HUES6 (cell line): Measurements from ENCODE around the gene MUC7.
A peak's percentile ranks its signal among the peaks of the same experiment; 100 is the strongest.

Source experiments
- H3K27ac ChIP-seq: 2 replicates; pipeline ENCODE4 v1.7.0; 2013; ENCODE audit warnings: low read depth, mild to moderate bottlenecking, low read length, inconsistent platforms
- H3K27me3 ChIP-seq: 2 replicates; pipeline ENCODE4 v1.6.1; 2013; ENCODE audit warnings: low read length; ENCODE audit not compliant: control insufficient read depth, insufficient read depth
- H3K36me3 ChIP-seq: 2 replicates; pipeline ENCODE4 v1.6.1; 2013; ENCODE audit warnings: low read length; ENCODE audit not compliant: control insufficient read depth, insufficient read depth
- H3K4me1 ChIP-seq: 2 replicates; pipeline ENCODE4 v1.6.1; 2013; ENCODE audit warnings: low read length; ENCODE audit not compliant: control insufficient read depth, insufficient read depth
- H3K4me3 ChIP-seq: 2 replicates; pipeline ENCODE4 v1.5.1; 2013; ENCODE audit warnings: low read depth, low read length
- H3K9ac ChIP-seq: one replicate; pipeline ENCODE4 v1.6.1; 2013; ENCODE audit warnings: mild to moderate bottlenecking, low read length
- H3K9me3 ChIP-seq: 2 replicates; pipeline ENCODE4 v1.6.1; 2013; ENCODE audit warnings: low read depth, low read length; ENCODE audit not compliant: control insufficient read depth, insufficient read depth

MUC7 gene

DNA sequence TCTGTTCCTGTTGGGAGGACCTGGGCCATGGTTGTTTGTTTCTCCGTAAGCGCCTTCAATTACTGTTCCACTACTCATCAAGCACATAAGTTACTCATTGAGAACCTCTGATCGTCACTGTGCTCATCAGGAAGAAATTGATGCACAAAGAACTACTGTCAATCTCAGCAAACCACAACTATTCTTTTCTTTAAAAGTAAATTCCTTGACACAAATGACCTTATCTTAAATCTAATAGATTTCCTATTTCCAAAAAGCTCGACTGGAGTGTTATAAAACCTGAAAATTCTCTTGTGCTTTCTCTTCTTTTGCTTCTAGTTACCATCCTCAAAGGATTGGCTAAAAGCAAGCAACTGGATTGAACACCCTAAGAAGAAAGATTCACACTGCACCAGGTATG is at the start of gene MUC7:
Gene MUC7, plus strand, starts transcription at position 301 of the 400 bp plus-strand sequence. CDS start 1,825 bp downstream, outside the sequence.
- no peak within 1 kb of the TSS for H3K27ac ChIP-seq
- H3K9me3 ChIP-seq, result no peaks in the 10 kb centered on the region
- H3K36me3 ChIP-seq, result no peaks in the 10 kb centered on the region
- no peak within 1 kb of the TSS for H3K9ac ChIP-seq
- no peaks in the 10 kb centered on the region for H3K4me1 ChIP-seq
- H3K4me3 ChIP-seq, result no peak within 1 kb of the TSS
- H3K27me3 ChIP-seq, result no peaks in the 10 kb centered on the region

DNA sequence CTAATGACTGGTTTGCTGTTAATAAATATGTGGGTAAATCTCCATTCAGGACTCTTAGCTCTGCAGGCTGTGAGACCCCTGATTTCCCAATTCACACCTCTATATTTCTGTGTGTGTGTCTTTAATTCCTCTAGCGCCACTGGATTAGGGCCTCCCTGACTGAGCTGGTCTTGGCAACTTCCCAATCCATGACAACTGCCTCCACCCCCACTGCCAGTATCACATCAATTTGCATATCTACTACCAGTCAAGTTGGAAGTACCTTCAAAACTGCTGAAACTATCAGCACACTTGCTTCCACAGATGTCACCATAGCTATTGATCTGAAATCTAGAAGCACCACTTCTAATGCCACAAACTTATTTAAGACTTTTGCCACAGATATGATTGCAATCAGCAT is 46.7 kb upstream of the MUC7 start:
- H3K36me3 ChIP-seq, result no peaks in the 10 kb centered on the region
- H3K27ac ChIP-seq, result no peak overlapping the region
- no peaks in the 10 kb centered on the region for H3K4me1 ChIP-seq

DNA sequence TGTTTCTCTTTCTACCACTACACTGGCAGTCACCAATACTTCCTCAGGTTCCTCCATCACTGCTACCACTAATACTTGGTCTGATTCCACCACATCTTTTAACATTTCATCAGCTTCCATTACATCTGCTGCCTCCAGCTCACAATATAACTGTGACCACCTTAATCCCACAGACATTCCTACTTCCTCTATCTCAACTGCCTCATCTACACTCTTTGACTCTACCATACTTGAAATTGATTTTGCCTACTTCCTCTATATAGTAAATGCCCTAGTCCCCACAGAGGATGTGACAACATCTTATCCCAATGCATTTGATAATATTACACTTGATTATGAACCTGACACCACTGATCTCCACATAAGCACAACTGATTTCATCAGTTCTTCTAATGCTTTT is 45.2 kb upstream of the MUC7 start:
- no peak overlapping the region for H3K4me3 ChIP-seq
- no peaks in the 10 kb centered on the region for H3K4me1 ChIP-seq
- H3K27me3 ChIP-seq, result no peaks in the 10 kb centered on the region
- H3K9ac ChIP-seq, result no peak overlapping the region
- H3K9me3 ChIP-seq, result peaks cover 12% of the 10 kb centered on the region
- no peak overlapping the region for H3K27ac ChIP-seq
- H3K36me3 ChIP-seq, result no peaks in the 10 kb centered on the region

More for the DNA sequence above, 46.7 kb upstream of the MUC7 start:
- no peak overlapping the region for H3K4me3 ChIP-seq
- H3K9me3 ChIP-seq, result peaks cover 12% of the 10 kb centered on the region
- H3K27me3 ChIP-seq, result no peaks in the 10 kb centered on the region
- no peak overlapping the region for H3K9ac ChIP-seq

DNA sequence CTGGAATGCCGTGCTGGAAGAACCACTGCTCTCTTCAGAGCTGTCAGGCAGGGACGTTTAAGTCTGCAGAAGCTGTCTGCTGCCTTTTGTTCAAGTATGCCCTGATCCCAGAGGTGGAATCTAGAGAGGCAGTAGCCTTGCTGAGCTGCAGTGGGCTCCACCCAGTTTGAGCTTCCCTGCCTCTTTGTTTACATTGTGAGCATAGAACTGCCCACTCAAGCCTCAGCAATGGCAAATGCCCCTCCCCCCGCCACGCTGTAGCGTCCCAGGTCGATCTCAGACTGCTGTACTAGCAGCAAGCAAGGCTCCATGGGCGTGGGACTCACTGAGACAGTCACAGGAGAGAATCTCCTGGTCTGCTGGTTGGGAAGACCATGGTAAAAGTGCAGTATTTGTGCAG is 34.8 kb upstream of the MUC7 start:
- Histone ChIP-seq H3K27me3 (no peaks in the 10 kb centered on the region), H3K4me3 (peak overlapping the region; percentile 41; the same call in 1 of the 2 replicates), H3K27ac (no peak overlapping the region), H3K9ac (no peak overlapping the region), H3K36me3 (no peaks in the 10 kb centered on the region), H3K4me1 (peaks cover 3% of the 10 kb centered on the region; the same call in 1 of the 2 replicates), H3K9me3 (no peaks in the 10 kb centered on the region)

DNA sequence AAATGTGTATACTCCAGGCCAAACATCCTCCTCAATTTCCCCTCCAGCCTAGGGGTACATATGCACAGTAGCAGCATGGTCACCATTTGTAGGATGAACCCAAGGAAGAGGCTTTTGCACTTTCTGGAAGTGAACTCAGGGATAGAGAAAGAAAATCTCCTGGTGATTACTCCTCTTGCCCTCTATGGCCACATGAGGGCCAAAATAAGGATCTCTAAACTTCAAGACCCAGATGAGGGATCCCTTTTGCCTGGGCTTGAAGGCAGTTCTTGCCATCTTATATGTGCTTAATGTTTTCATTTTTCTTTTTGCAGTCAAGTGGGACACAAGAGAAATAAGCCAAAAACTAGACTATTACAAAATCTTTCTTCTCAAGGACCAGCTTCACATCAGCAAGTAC is 29.5 kb upstream of the MUC7 start:
- H3K27me3 ChIP-seq, result no peaks in the 10 kb centered on the region
- no peak overlapping the region for H3K27ac ChIP-seq
- peaks cover 1% of the 10 kb centered on the region; the same call in 1 of the 2 replicates for H3K4me1 ChIP-seq
- no peak overlapping the region for H3K4me3 ChIP-seq
- H3K9me3 ChIP-seq, result no peaks in the 10 kb centered on the region
- no peak overlapping the region for H3K9ac ChIP-seq
- H3K36me3 ChIP-seq, result no peaks in the 10 kb centered on the region

DNA sequence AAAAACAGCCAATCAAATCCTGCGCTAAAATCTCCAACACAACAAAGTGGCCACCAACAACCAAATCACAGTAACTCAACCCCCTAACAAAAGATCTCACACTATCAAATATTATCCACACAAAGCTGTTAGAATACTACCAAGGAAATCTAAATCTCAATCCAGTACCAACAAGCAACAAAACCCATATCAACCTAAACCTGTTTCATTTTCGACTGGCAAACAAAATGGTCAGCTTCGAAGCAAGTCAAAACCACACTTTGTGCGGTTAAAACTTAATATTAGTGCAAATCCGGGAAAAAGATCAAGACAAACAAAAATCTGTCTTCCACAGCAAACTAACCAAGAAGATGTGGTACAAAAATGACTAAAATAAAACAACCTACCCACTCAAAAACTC is 28.7 kb upstream of the MUC7 start:
- Histone ChIP-seq H3K4me1 (no peaks in the 10 kb centered on the region), H3K27ac (no peak overlapping the region), H3K9ac (no peak overlapping the region), H3K36me3 (no peaks in the 10 kb centered on the region), H3K4me3 (no peak overlapping the region), H3K9me3 (no peaks in the 10 kb centered on the region), H3K27me3 (no peaks in the 10 kb centered on the region)

DNA sequence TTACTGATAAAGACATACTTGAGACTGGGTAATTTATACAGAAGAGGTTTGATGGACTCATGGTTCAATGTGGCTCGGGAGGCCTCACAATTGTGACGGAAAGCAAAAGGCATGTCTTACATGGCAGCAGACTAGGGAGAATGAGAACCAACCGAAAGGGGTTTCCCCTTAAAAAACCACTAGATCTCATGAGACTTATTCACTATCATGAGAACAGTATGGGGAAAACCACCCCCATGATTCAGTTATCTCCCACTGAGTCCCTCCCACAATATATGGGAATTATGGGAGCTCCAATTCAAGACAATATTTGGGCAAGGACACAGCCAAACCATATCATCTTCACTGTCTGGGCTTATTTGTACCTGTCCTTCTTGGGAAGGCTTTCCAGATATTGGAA is 22.8 kb upstream of the MUC7 start:
- H3K27me3 ChIP-seq, result no peaks in the 10 kb centered on the region
- no peak overlapping the region for H3K9ac ChIP-seq
- H3K4me3 ChIP-seq, result no peak overlapping the region
- H3K36me3 ChIP-seq, result no peaks in the 10 kb centered on the region
- H3K27ac ChIP-seq, result no peak overlapping the region
- H3K9me3 ChIP-seq, result no peaks in the 10 kb centered on the region
- no peaks in the 10 kb centered on the region for H3K4me1 ChIP-seq

DNA sequence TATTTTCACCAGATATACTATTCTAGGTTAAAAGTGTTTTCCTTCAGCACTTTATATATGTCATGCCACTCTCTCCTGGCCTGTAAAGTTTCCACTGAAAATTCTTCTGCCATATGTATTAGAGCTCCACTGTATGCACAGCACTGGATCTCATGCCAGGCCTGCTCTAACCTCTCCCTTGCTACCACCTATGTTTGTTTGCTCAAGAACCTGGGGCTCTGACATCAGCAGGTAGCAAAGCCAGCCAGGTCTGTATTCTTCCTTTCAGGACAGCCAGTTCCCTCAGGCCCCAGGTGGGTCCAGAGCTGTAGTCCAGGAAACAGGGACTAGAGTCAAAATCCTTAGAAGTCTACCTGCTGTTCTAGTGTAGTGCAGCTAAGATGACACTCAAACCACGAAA is 19.1 kb upstream of the MUC7 start:
- no peaks in the 10 kb centered on the region for H3K36me3 ChIP-seq
- no peaks in the 10 kb centered on the region for H3K4me1 ChIP-seq
- no peaks in the 10 kb centered on the region for H3K27me3 ChIP-seq
- no peak overlapping the region for H3K27ac ChIP-seq
- no peak overlapping the region for H3K4me3 ChIP-seq
- H3K9me3 ChIP-seq, result no peaks in the 10 kb centered on the region
- no peak overlapping the region for H3K9ac ChIP-seq

DNA sequence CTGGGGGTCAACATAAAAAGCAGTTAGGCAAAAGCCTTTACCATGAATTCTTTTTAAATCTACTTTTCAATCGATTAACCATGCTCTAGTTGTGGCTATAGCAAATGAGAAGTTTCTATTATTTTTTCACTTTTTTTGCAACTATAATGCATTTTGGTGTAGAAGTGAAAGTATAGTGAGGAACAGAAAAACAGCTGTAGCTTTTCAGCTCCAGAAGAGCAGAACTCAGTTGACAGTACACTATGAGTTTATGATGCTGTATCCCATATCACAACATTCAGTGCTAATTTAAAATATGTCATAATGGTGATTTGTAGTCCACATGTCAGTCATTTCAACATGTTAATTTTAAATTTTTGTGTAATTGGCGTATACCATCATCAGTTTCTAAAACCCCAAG is 8.7 kb upstream of the MUC7 start:
- Histone ChIP-seq H3K4me3 (no peak overlapping the region), H3K36me3 (no peaks in the 10 kb centered on the region), H3K27me3 (no peaks in the 10 kb centered on the region), H3K9ac (no peak overlapping the region), H3K27ac (no peak overlapping the region), H3K4me1 (no peaks in the 10 kb centered on the region), H3K9me3 (no peaks in the 10 kb centered on the region)

DNA sequence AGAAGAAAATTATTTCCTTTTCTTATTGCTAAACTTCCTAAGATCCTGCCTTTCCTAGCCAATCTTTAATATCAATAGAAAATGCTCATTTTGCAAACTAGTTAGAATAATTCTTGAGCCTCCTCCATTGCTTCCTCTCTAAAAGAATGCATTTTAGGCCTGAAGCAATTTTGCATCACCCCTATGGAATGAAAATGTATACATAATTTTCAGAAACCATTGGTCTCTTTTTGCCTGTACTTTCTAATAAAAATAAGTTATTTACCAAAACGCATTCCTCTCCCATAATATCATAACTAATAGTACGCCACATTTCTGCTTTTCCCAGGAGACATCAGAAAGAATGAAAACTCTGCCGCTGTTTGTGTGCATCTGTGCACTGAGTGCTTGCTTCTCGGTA is 1.7 kb downstream of the MUC7 start:
- Histone ChIP-seq H3K4me3 (no peak overlapping the region), H3K36me3 (no peaks in the 10 kb centered on the region), H3K9ac (no peak overlapping the region), H3K9me3 (no peaks in the 10 kb centered on the region), H3K4me1 (no peaks in the 10 kb centered on the region), H3K27me3 (no peaks in the 10 kb centered on the region), H3K27ac (no peak overlapping the region)

DNA sequence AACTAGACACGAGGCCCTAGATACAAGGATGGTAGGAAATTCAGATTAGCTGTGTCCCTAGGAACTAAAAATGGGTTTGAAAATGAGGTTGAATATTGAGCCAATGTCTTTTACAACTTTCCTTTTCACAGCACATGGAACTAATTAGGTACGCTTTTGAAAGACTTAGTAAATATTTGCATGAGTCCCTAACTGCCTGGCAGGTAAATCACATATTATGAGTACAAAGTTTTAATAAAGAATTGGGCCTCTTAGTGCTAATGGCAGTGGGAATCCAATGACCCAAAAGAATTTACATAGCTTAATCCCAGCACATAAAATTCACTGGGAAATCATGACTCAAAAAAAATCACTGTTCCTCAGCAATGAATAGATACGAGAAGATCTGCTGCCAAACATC is 16.8 kb downstream of the MUC7 start:
- H3K4me3 ChIP-seq, result no peak overlapping the region
- no peaks in the 10 kb centered on the region for H3K4me1 ChIP-seq
- H3K9ac ChIP-seq, result no peak overlapping the region
- no peaks in the 10 kb centered on the region for H3K36me3 ChIP-seq
- no peaks in the 10 kb centered on the region for H3K27me3 ChIP-seq
- no peak overlapping the region for H3K27ac ChIP-seq
- H3K9me3 ChIP-seq, result no peaks in the 10 kb centered on the region

DNA sequence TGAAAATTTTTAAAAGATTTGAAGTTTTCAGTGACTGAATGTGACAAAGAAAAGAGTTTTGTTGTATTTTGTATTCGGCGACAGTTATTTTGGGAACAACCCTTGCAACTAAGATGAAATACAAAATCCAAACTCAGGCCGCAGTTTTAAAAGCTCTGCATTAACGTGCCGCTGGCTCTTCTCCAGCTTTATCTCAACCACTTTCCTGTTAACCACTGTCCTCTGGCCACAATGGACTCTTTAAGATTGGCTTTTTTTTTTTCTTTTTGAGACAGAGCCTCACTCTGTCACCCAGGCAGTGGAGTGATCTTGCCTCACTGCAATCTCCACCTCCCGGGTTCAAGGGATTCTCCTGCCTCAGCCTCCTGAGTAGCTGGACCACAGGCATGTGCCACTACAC is 24.2 kb downstream of the MUC7 start:
- Histone ChIP-seq H3K4me3 (no peak overlapping the region), H3K9me3 (no peaks in the 10 kb centered on the region), H3K4me1 (no peaks in the 10 kb centered on the region), H3K27me3 (no peaks in the 10 kb centered on the region), H3K36me3 (no peaks in the 10 kb centered on the region), H3K9ac (no peak overlapping the region), H3K27ac (no peak overlapping the region)
